Measurements from ENCODE around the gene TMEM123. TPM values are rescaled to one million over a fixed set of nuclear protein-coding genes. Genes with fewer than 3 reads are reported as not detected.

TMEM123 gene
- total RNA-seq, 1 experiment from 2014 or later = 796 TPM

DNA sequence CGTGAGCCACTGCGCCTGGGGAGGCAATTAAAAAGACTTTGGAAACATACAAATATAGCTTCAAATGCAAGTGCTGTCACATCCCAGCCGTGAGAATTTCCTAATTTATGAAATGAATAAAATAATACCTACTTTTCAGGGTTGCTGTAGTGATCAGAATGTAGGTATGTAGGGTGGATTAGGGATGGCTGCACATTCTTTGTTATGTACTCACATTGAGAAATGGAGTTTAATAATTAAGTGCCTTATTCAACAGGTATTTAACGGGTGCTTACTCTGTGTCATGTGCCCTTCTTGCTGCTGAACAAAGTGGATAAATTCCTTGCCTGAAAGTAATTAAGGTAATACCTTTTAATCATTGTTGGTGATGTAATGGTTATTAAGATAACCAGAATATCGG lies 41.0 kb upstream of the TMEM123 start:
- H2AFZ ChIP-seq (ENCODE audit: low read length) = no peak overlapping the region
- no peak overlapping the region for H3K27ac ChIP-seq (ENCODE audit: low read length)
- H3K9ac ChIP-seq (ENCODE audit: low read length) = no peak overlapping the region
- H3K4me3 ChIP-seq (ENCODE audit: low read length) = no peak overlapping the region
- no peaks in the 10 kb centered on the region for H3K9me3 ChIP-seq (ENCODE audit: low read length)
- H3K36me3 ChIP-seq (ENCODE audit: insufficient read depth, low read length) = no peaks in the 10 kb centered on the region
- no peak for DNase-seq
- no peaks in the 10 kb centered on the region for H3K79me2 ChIP-seq (ENCODE audit: low read length)
- H3K4me1 ChIP-seq (ENCODE audit: low read length) = peaks cover 16% of the 10 kb centered on the region
- no peaks in the 10 kb centered on the region for H3K9me2 ChIP-seq (replicated peaks; ENCODE audit: insufficient read depth, low read length)
- no peak overlapping the region for H3K4me2 ChIP-seq (ENCODE audit: low read depth, low read length, poor library complexity, severe bottlenecking)
- H4K20me1 ChIP-seq (ENCODE audit: insufficient read depth, low read depth, low read length) = no peaks in the 10 kb centered on the region
- no peaks in the 10 kb centered on the region for H3K27me3 ChIP-seq (ENCODE audit: low read length)

DNA sequence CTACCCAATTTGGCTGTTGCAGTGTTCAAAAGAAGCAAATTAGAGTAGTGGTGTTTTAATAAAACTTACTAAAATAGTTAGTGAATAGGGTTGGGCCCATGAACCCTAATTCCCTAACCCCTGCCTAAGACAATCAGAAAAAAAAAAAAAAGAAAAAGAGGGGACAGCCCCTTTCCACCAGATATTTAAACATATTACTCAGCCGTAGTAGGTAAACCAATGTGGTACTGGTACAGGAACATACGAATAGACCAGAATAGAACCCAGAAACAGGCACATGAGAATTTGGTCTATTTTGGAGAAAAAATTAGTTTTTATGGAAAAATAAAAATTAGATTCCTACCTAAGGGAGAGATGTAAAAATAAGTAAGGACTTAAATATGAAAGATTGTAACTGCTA lies 39.4 kb upstream of the TMEM123 start:
- Histone ChIP-seq H3K27ac (ENCODE audit: low read length) (no peak overlapping the region), H3K79me2 (ENCODE audit: low read length) (no peaks in the 10 kb centered on the region), H3K9ac (ENCODE audit: low read length) (no peak overlapping the region), H2AFZ (ENCODE audit: low read length) (no peak overlapping the region), H3K9me2 (replicated peaks; ENCODE audit: insufficient read depth, low read length) (no peaks in the 10 kb centered on the region), H4K20me1 (ENCODE audit: insufficient read depth, low read depth, low read length) (no peaks in the 10 kb centered on the region), H3K4me1 (ENCODE audit: low read length) (peaks cover 16% of the 10 kb centered on the region), H3K36me3 (ENCODE audit: insufficient read depth, low read length) (no peaks in the 10 kb centered on the region), H3K4me3 (ENCODE audit: low read length) (no peak overlapping the region), H3K4me2 (ENCODE audit: low read depth, low read length, poor library complexity, severe bottlenecking) (no peak overlapping the region), H3K27me3 (ENCODE audit: low read length) (no peaks in the 10 kb centered on the region), H3K9me3 (ENCODE audit: low read length) (no peaks in the 10 kb centered on the region)
- no peak for DNase-seq

DNA sequence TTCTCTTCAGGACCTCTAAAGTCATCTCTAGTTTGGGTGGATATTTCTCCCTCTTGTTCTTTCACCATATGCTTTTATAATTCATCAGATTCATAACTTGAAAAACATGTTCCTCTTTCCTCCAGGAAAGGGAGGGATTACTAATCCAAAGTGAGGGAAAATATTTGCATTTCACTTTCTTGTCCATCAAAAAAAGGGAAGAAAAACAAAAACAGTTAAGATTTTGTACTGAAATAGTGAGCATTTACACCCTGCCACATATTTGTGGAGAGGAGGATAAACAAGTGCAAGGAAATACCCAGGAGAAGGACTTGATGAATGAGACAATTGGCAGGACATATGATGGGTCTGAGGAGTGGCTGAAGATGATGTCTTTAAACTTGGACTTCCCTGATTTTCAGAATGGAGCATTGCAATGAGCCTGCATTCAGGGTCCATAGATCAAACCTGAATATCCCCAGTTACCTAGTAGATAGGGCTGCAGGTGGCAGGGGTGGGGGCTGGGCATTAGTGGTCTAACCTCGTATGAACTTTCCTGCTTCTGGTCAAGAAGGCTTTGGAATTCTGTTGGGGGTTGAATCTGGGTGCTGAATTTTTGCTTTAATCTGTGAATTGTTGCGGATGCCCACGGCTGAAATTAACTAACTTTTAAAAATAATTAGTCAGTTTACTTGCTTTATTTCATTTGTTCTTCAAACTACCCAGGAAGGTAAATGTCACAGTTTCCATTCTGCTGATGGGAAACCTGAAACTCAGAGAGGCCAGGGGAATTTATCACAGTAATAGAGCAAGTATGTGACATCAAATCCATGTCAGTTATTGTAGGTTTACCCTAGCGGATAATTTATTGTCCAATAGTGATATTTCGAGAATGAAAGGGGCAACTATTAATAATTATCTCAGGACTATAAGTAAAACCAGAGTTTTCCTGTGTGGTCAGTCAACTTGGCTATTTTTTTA lies 36.9 kb upstream of the TMEM123 start:
- Histone ChIP-seq H3K9me3 (ENCODE audit: low read length) (no peaks in the 10 kb centered on the region), H3K79me2 (ENCODE audit: low read length) (no peaks in the 10 kb centered on the region), H3K4me3 (ENCODE audit: low read length) (no peak overlapping the region), H3K4me1 (ENCODE audit: low read length) (peaks cover 12% of the 10 kb centered on the region), H3K36me3 (ENCODE audit: insufficient read depth, low read length) (no peaks in the 10 kb centered on the region), H3K9me2 (replicated peaks; ENCODE audit: insufficient read depth, low read length) (no peaks in the 10 kb centered on the region), H3K27me3 (ENCODE audit: low read length) (no peaks in the 10 kb centered on the region), H3K27ac (ENCODE audit: low read length) (no peak overlapping the region), H3K4me2 (ENCODE audit: low read depth, low read length, poor library complexity, severe bottlenecking) (no peak overlapping the region), H2AFZ (ENCODE audit: low read length) (no peak overlapping the region), H3K9ac (ENCODE audit: low read length) (no peak overlapping the region), H4K20me1 (ENCODE audit: insufficient read depth, low read depth, low read length) (no peaks in the 10 kb centered on the region)
- DNase-seq = no peak

DNA sequence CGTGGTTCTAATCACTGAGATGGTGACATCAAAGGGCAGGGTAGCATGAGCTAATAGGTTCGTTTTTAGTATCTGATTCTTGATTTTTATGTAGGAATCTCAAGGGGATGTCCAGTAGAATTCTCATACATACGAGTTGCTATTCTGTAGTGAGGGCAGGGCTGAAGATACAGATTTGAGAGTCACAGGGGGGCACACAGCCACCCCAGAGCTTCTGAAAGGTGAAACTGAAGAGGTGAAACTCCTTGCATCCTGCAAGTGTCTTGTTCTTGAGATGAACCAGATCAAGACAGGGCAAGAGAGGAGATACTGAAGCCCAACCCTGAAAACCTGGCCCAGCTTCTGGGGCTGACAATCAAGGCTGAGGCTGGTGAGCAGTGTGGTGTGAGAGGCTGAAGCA lies 35.6 kb upstream of the TMEM123 start:
- Histone ChIP-seq H3K9me2 (replicated peaks; ENCODE audit: insufficient read depth, low read length) (no peaks in the 10 kb centered on the region), H3K9ac (ENCODE audit: low read length) (no peak overlapping the region), H3K27ac (ENCODE audit: low read length) (no peak overlapping the region), H2AFZ (ENCODE audit: low read length) (no peak overlapping the region), H3K9me3 (ENCODE audit: low read length) (no peaks in the 10 kb centered on the region), H3K4me2 (ENCODE audit: low read depth, low read length, poor library complexity, severe bottlenecking) (no peak overlapping the region), H3K36me3 (ENCODE audit: insufficient read depth, low read length) (no peaks in the 10 kb centered on the region), H3K4me1 (ENCODE audit: low read length) (peaks cover 12% of the 10 kb centered on the region), H3K27me3 (ENCODE audit: low read length) (no peaks in the 10 kb centered on the region), H3K79me2 (ENCODE audit: low read length) (no peaks in the 10 kb centered on the region), H3K4me3 (ENCODE audit: low read length) (no peak overlapping the region), H4K20me1 (ENCODE audit: insufficient read depth, low read depth, low read length) (no peaks in the 10 kb centered on the region)
- DNase-seq = no peak

GRCh38 chr11:102487214-102487613 lies 34.6 kb upstream of the TMEM123 start:
- Histone ChIP-seq H3K36me3 (ENCODE audit: insufficient read depth, low read length) (no peaks in the 10 kb centered on the region), H3K79me2 (ENCODE audit: low read length) (no peaks in the 10 kb centered on the region), H4K20me1 (ENCODE audit: insufficient read depth, low read depth, low read length) (no peaks in the 10 kb centered on the region), H3K9me2 (replicated peaks; ENCODE audit: insufficient read depth, low read length) (no peaks in the 10 kb centered on the region), H3K27me3 (ENCODE audit: low read length) (no peaks in the 10 kb centered on the region), H3K9me3 (ENCODE audit: low read length) (no peaks in the 10 kb centered on the region), H3K4me3 (ENCODE audit: low read length) (no peak overlapping the region), H3K4me1 (ENCODE audit: low read length) (peaks cover 5% of the 10 kb centered on the region), H3K9ac (ENCODE audit: low read length) (no peak overlapping the region), H3K4me2 (ENCODE audit: low read depth, low read length, poor library complexity, severe bottlenecking) (no peak overlapping the region), H2AFZ (ENCODE audit: low read length) (no peak overlapping the region), H3K27ac (ENCODE audit: low read length) (no peak overlapping the region)
- no peak for DNase-seq

DNA sequence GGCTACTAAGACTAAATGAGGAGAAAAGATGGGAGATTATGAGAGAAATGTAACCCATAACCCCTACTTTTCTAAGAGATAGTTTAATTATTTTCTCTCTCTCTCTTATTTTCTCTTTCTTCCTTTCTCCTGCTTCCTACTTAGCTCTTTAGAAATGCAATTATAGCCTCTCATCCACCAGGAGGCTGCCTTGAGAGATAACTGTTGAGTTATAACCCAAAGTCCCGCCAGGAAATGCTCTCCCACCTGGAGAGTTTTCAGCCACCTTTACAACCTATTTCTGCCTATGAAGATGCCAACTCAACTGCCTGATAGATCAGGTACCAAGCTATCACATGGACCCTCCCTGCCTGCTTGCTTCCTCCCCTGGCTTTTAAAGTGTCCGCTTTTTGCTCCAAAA lies 34.0 kb upstream of the TMEM123 start:
- H3K9ac ChIP-seq (ENCODE audit: low read length) = no peak overlapping the region
- no peak overlapping the region for H3K4me3 ChIP-seq (ENCODE audit: low read length)
- no peaks in the 10 kb centered on the region for H3K27me3 ChIP-seq (ENCODE audit: low read length)
- H4K20me1 ChIP-seq (ENCODE audit: insufficient read depth, low read depth, low read length) = no peaks in the 10 kb centered on the region
- H3K4me2 ChIP-seq (ENCODE audit: low read depth, low read length, poor library complexity, severe bottlenecking) = no peak overlapping the region
- no peak for DNase-seq
- no peak overlapping the region for H3K27ac ChIP-seq (ENCODE audit: low read length)
- no peaks in the 10 kb centered on the region for H3K9me2 ChIP-seq (replicated peaks; ENCODE audit: insufficient read depth, low read length)
- H3K36me3 ChIP-seq (ENCODE audit: insufficient read depth, low read length) = no peaks in the 10 kb centered on the region
- H3K9me3 ChIP-seq (ENCODE audit: low read length) = no peaks in the 10 kb centered on the region
- H2AFZ ChIP-seq (ENCODE audit: low read length) = no peak overlapping the region
- no peaks in the 10 kb centered on the region for H3K79me2 ChIP-seq (ENCODE audit: low read length)
- peaks cover 5% of the 10 kb centered on the region for H3K4me1 ChIP-seq (ENCODE audit: low read length)

DNA sequence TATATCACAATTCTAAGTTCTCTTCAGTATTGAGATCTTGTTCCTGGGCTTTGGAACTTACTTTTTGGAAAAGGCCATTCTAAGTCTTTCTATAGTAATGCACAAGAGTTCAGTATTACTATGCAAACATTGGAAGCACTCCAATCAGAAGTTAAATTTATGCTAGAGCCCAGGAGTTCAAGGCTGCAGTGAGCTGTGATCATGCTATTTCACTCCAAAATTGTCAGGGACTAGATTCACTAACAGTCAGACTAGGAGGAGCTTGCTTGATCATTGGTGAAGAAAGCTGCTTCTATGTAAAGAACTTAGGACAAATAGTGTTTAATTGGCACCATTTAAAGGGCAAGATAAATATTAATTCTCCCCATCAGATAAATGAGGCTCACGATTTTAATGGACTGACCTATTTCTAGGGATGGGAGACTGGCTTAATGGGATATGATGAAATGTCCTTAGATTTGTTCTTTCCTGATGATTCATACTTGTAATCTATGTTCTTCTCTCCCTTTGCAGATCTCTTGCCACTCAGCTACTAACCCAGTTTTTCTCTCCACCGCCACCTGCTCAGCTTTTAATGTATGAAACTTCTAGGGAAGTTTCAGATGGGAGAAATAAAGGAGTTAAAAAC lies 32.6 kb upstream of the TMEM123 start:
- Histone ChIP-seq H2AFZ (ENCODE audit: low read length) (no peak overlapping the region), H3K4me2 (ENCODE audit: low read depth, low read length, poor library complexity, severe bottlenecking) (no peak overlapping the region), H4K20me1 (ENCODE audit: insufficient read depth, low read depth, low read length) (no peaks in the 10 kb centered on the region), H3K27me3 (ENCODE audit: low read length) (no peaks in the 10 kb centered on the region), H3K79me2 (ENCODE audit: low read length) (no peaks in the 10 kb centered on the region), H3K9me2 (replicated peaks; ENCODE audit: insufficient read depth, low read length) (no peaks in the 10 kb centered on the region), H3K4me1 (ENCODE audit: low read length) (peaks cover 5% of the 10 kb centered on the region), H3K27ac (ENCODE audit: low read length) (no peak overlapping the region), H3K9ac (ENCODE audit: low read length) (no peak overlapping the region), H3K9me3 (ENCODE audit: low read length) (no peaks in the 10 kb centered on the region), H3K4me3 (ENCODE audit: low read length) (no peak overlapping the region), H3K36me3 (ENCODE audit: insufficient read depth, low read length) (no peaks in the 10 kb centered on the region)
- no peak for DNase-seq

DNA sequence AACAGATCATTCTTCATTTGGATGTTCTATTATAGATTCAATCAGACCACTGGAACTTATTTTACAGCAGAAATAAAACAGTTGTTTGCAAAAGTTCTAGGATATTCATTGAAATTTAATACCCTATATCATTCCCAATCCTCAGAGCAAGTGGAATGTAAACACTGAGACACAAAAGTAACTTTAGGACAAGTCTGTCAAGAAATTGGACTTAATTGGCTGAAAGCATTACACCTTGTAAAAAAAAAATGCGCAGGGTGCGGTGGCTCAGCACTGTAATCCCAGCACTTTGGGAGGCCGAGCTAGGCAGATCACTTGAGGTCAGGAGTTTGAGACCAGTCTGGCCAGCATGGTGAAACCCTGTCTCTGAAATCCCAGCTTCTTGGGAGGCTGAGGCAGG lies 29.9 kb upstream of the TMEM123 start:
- H3K27ac ChIP-seq (ENCODE audit: low read length) = no peak overlapping the region
- peaks cover 7% of the 10 kb centered on the region; the same call in 1 of the 2 replicates for H3K4me1 ChIP-seq (ENCODE audit: low read length)
- no peaks in the 10 kb centered on the region for H3K27me3 ChIP-seq (ENCODE audit: low read length)
- no peaks in the 10 kb centered on the region for H3K36me3 ChIP-seq (ENCODE audit: insufficient read depth, low read length)
- H3K4me2 ChIP-seq (ENCODE audit: low read depth, low read length, poor library complexity, severe bottlenecking) = no peak overlapping the region
- no peaks in the 10 kb centered on the region for H3K9me2 ChIP-seq (replicated peaks; ENCODE audit: insufficient read depth, low read length)
- H3K9ac ChIP-seq (ENCODE audit: low read length) = no peak overlapping the region
- no peaks in the 10 kb centered on the region for H3K79me2 ChIP-seq (ENCODE audit: low read length)
- DNase-seq = no peak
- no peaks in the 10 kb centered on the region for H4K20me1 ChIP-seq (ENCODE audit: insufficient read depth, low read depth, low read length)
- H3K4me3 ChIP-seq (ENCODE audit: low read length) = no peak overlapping the region
- no peaks in the 10 kb centered on the region for H3K9me3 ChIP-seq (ENCODE audit: low read length)
- no peak overlapping the region for H2AFZ ChIP-seq (ENCODE audit: low read length)

Measured in Karpas-422 (cell line).